Esophagus muscularis mucosa (tissue), 3 donors: ENCODE data around the gene GALM.

Source experiments
- CTCF ChIP-seq, 3 experiments: fragments of 200-600 bp in 2 of 3; fragments of 450-650 bp in 1 of 3; sonication (generic) in 2 of 3; IDR thresholded peaks; one replicate each; pipeline ENCODE4 v1.5.1; 2017 to 2019; ENCODE audit warnings: antibody characterized with exemption in 3 of 3, mild to moderate bottlenecking in 2 of 3, moderate library complexity in 1 of 3
- POLR2A ChIP-seq: fragments of 450-650 bp; IDR thresholded peaks from one replicate; pipeline ENCODE4 v1.6.1; 2017; ENCODE audit warnings: antibody characterized with exemption, moderate library complexity, mild to moderate bottlenecking, low read depth

GRCh38 chr2:38668092-38668491, 2.2 kb downstream of the GALM start:
- TF ChIP-seq CTCF (IDR thresholded peaks at IDR 0.05) (no peak), POLR2A (no peak)
